ENCODE data around the gene PSMF1.

- no peak for TF ChIP-seq REST (IDR thresholded peaks at IDR 0.05; ENCODE audit: borderline replicate concordance)
- TF ChIP-seq CTCF (IDR thresholded peaks at IDR 0.05; ENCODE audit: poor library complexity, severe bottlenecking): no peak
- no peak for TF ChIP-seq POLR2AphosphoS5 (IDR thresholded peaks at IDR 0.05)
- TF ChIP-seq EZH2 (IDR thresholded peaks at IDR 0.05; ENCODE audit: borderline replicate concordance, insufficient read depth, low read length, poor library complexity, severe bottlenecking): no peak
- TF ChIP-seq EP300 (conservative IDR thresholded peaks at IDR 0.05; ENCODE audit: poor library complexity, severe bottlenecking): no peak
- TF ChIP-seq TAF1 (IDR thresholded peaks at IDR 0.05; ENCODE audit: low read depth): no peak
- no peak for TF ChIP-seq RAD21 (conservative IDR thresholded peaks at IDR 0.05)
- TF ChIP-seq SMC3 (conservative IDR thresholded peaks at IDR 0.05; ENCODE audit: poor library complexity): no peak
- no peak for TF ChIP-seq MXI1 (conservative IDR thresholded peaks at IDR 0.05; ENCODE audit: poor library complexity, severe bottlenecking)
These were observed 81.6 kb downstream of the PSMF1 start for GRCh38 chr20:1199964-1200363.
